ENCODE results near the gene IGSF8.
"Not testable (repeated sequence)": the region's sequence is repeated elsewhere in the genome, so short reads cannot be mapped to it uniquely, and the experiment has no call there.

Gene IGSF8

GRCh38 chr1:160115545-160116282 is 17.3 kb upstream of the IGSF8 start, which contains the start of gene ATP1A2:
ATP1A2 (plus strand) TSS chr1:160115759; CDS start chr1:160115862, 103 bp downstream.
- TF ChIP-seq CTCF (IDR thresholded peaks at IDR 0.05), result no peak
- H3K27ac ChIP-seq, result peak within 1 kb of the TSS; percentile 86 to 90
- DNase-seq, result peak; percentile 49 to 91
- intact Hi-C loops (cut with DNase I; ENCODE audit: low total_unique reads), result no loop called here
- H3K4me3 ChIP-seq, result peak within 1 kb of the TSS; percentile 57 to 66
- peaks cover 0 to 3% (median 0%) of the 10 kb centered on the region in 3 donors for H3K36me3 ChIP-seq
- H3K9me3 ChIP-seq, result no peaks in the 10 kb centered on the region
- peaks cover 0 to 74% (median 39%) of the 10 kb centered on the region in 4 donors for H3K4me1 ChIP-seq
- H3K27me3 ChIP-seq, result no peaks in the 10 kb centered on the region

- TF ChIP-seq CTCF (IDR thresholded peaks at IDR 0.05), result no peak
- peaks cover 0 to 65% (median 43%) of the 10 kb centered on the region in 4 donors for H3K4me1 ChIP-seq
- peak in 1 of 2 donors; percentile 81 for DNase-seq
- no peaks in the 10 kb centered on the region for H3K27me3 ChIP-seq
- H3K9me3 ChIP-seq, result no peaks in the 10 kb centered on the region
- H3K4me3 ChIP-seq, result no peak overlapping the region
- peak overlapping the region; percentile 86 to 90 for H3K27ac ChIP-seq
- H3K36me3 ChIP-seq, result no peaks in the 10 kb centered on the region
- intact Hi-C loops (cut with DNase I; ENCODE audit: low total_unique reads), result no loop called here
Observed at GRCh38 chr1:160114085-160114484, 15.7 kb upstream of the IGSF8 start.

- H3K27ac ChIP-seq, result peak overlapping the region; percentile 86 to 90
- intact Hi-C loops (cut with DNase I; ENCODE audit: low total_unique reads), result no loop called here
- H3K27me3 ChIP-seq, result no peaks in the 10 kb centered on the region
- no peaks in the 10 kb centered on the region for H3K36me3 ChIP-seq
- TF ChIP-seq CTCF (IDR thresholded peaks at IDR 0.05), result no peak
- no peak overlapping the region for H3K4me3 ChIP-seq
- peaks cover 0 to 63% (median 39%) of the 10 kb centered on the region in 4 donors for H3K4me1 ChIP-seq
- no peaks in the 10 kb centered on the region for H3K9me3 ChIP-seq
- DNase-seq, result no peak
Observed at GRCh38 chr1:160113407-160113806, 15.0 kb upstream of the IGSF8 start.

GRCh38 chr1:160112357-160112756 is 13.9 kb upstream of the IGSF8 start:
- H3K4me1 ChIP-seq, result peaks cover 0 to 54% (median 32%) of the 10 kb centered on the region in 4 donors
- no peaks in the 10 kb centered on the region for H3K36me3 ChIP-seq
- H3K27ac ChIP-seq, result no peak overlapping the region
- H3K27me3 ChIP-seq, result no peaks in the 10 kb centered on the region
- no peak for TF ChIP-seq CTCF (IDR thresholded peaks at IDR 0.05)
- no peak overlapping the region for H3K4me3 ChIP-seq
- no peaks in the 10 kb centered on the region for H3K9me3 ChIP-seq
- intact Hi-C loops (cut with DNase I; ENCODE audit: low total_unique reads), result no loop called here
- DNase-seq, result no peak

GRCh38 chr1:160111462-160111861 is 13.0 kb upstream of the IGSF8 start:
- H3K36me3 ChIP-seq; H3K4me3 ChIP-seq; H3K9me3 ChIP-seq; DNase-seq; H3K27me3 ChIP-seq; intact Hi-C loops (cut with DNase I; ENCODE audit: low total_unique reads); H3K27ac ChIP-seq: not testable (repeated sequence)
- H3K4me1 ChIP-seq, result peaks cover 0 to 48% (median 29%) of the 10 kb centered on the region in 4 donors

- H3K4me3 ChIP-seq, result no peak overlapping the region
- no peaks in the 10 kb centered on the region for H3K27me3 ChIP-seq
- DNase-seq, result no peak
- intact Hi-C loops (cut with DNase I; ENCODE audit: low total_unique reads), result loop anchor here (10.0 kb wide), 1 partner anchor 145 kb away; no protein-coding TSS in a partner anchor
- no peaks in the 10 kb centered on the region for H3K9me3 ChIP-seq
- H3K4me1 ChIP-seq, result peaks cover 0 to 39% (median 24%) of the 10 kb centered on the region in 4 donors
- no peak overlapping the region for H3K27ac ChIP-seq
- H3K36me3 ChIP-seq, result no peaks in the 10 kb centered on the region
- no peak for TF ChIP-seq CTCF (IDR thresholded peaks at IDR 0.05)
Observed at GRCh38 chr1:160109686-160110085, 11.3 kb upstream of the IGSF8 start.

Measured in tibial artery (tissue), 4 donors.